Gastroesophageal sphincter (tissue), 4 donors: ENCODE results near the gene FOXJ3. TPM values are rescaled to one million over a fixed set of nuclear protein-coding genes. Genes with fewer than 3 reads are reported as not detected.

Source experiments
- ATAC-seq: fragments of 150-250 bp; one replicate; pipeline ENCODE4 v1.9.1; 2016; ENCODE audit warnings: mild to moderate bottlenecking, moderate library complexity
- H3K27ac ChIP-seq, 4 donors: fragments of 200-600 bp; sonication (generic) in 3 of 4; 1 replicate in 3 of 4; 2 replicates in 1 of 4; pipeline ENCODE4 v1.5.1; 2016 to 2019
- H3K27me3 ChIP-seq: fragments of 200-600 bp; sonication (generic); one replicate; pipeline ENCODE4 v1.5.1; 2019
- H3K36me3 ChIP-seq, 2 donors: fragments of 200-600 bp; sonication (generic); one replicate each; pipeline ENCODE4 v1.5.1; 2019; ENCODE audit warnings: control low read depth in 1 of 2
- H3K4me1 ChIP-seq, 3 donors: fragments of 200-600 bp; sonication (generic); 1 replicate in 2 of 3; 2 replicates in 1 of 3; pipeline ENCODE4 v1.5.1; 2016 to 2019; ENCODE audit warnings: control low read depth in 2 of 3
- H3K4me3 ChIP-seq, 2 donors: fragments of 200-600 bp; sonication (generic); one replicate each; pipeline ENCODE4 v1.5.1; 2019; ENCODE audit warnings: mild to moderate bottlenecking in 1 of 2, moderate library complexity in 1 of 2
- H3K9me3 ChIP-seq, 3 donors: fragments of 200-600 bp; sonication (generic); one replicate each; pipeline ENCODE4 v1.5.1; 2017 to 2019; ENCODE audit warnings: control low read depth in 2 of 3
- CTCF ChIP-seq, 4 experiments: fragments of 200-600 bp in 2 of 4; fragments of 450-650 bp in 2 of 4; sonication (generic) in 1 of 4; IDR thresholded peaks; one replicate each; pipeline ENCODE4 v1.5.1; 2017 to 2019; ENCODE audit warnings: antibody characterized with exemption in 4 of 4, mild to moderate bottlenecking in 2 of 4, moderate library complexity in 2 of 4
- EP300 ChIP-seq: sonication (generic); formaldehyde crosslinking; IDR thresholded peaks from one replicate; pipeline ENCODE4 v1.6.1; 2017; ENCODE audit warnings: antibody characterized with exemption, mild to moderate bottlenecking
- POLR2A ChIP-seq, 2 donors: fragments of 450-650 bp; IDR thresholded peaks; one replicate each; pipeline ENCODE4 v1.6.1; 2017; ENCODE audit warnings: antibody characterized with exemption in 2 of 2, mild to moderate bottlenecking in 2 of 2, moderate library complexity in 1 of 2
- POLR2AphosphoS5 ChIP-seq: sonication (generic); formaldehyde crosslinking; IDR thresholded peaks from one replicate; pipeline ENCODE4 v1.6.1; 2017; ENCODE audit warnings: antibody characterized with exemption
- WGBS, 2 donors: methylation state at CpG; one replicate each; pipeline ENCODE4 v1.1.5; 2018; ENCODE audit warnings: low coverage in 1 of 2; 5-methylcytosine and 5-hydroxymethylcytosine counted together
- total RNA-seq, 4 donors: library from RNA; depleted of rRNA; stranded (reverse); fragments of >200 nt; gene quantifications; one replicate each; pipeline ENCODE4 v1.1.0, GENCODE V29; 2016

FOXJ3 gene
- total RNA-seq, 4 donors from 2014 or later = 36.3 to 57.1 (median 41.4) TPM

- TF ChIP-seq POLR2A (IDR thresholded peaks at IDR 0.05) = no peak
- TF ChIP-seq EP300 = no peak
- TF ChIP-seq CTCF (IDR thresholded peaks at IDR 0.05) = no peak
- peaks cover 7 to 48% (median 10%) of the 10 kb centered on the region in 3 donors for H3K4me1 ChIP-seq
- no peak overlapping the region for H3K4me3 ChIP-seq
- H3K36me3 ChIP-seq = peaks cover 0 to 6% of the 10 kb centered on the region in 2 donors
- H3K9me3 ChIP-seq = no peaks in the 10 kb centered on the region
- 77 to 79% methylated on average over 4 of the region's 4 CpGs for WGBS, 2 donors
- no peak for ATAC-seq
- H3K27ac ChIP-seq = no peak overlapping the region
- no peaks in the 10 kb centered on the region for H3K27me3 ChIP-seq
These were observed 70.4 kb downstream of the FOXJ3 start for GRCh38 chr1:42264511-42265190.

- no peaks in the 10 kb centered on the region for H3K27me3 ChIP-seq
- no peak overlapping the region for H3K27ac ChIP-seq
- no peak overlapping the region for H3K4me3 ChIP-seq
- H3K36me3 ChIP-seq = peaks cover 0 to 6% of the 10 kb centered on the region in 2 donors
- TF ChIP-seq CTCF (IDR thresholded peaks at IDR 0.05) = peak in 1 of 4 experiments; percentile 7
- TF ChIP-seq EP300 = no peak
- ATAC-seq = no peak
- peaks cover 15 to 56% (median 15%) of the 10 kb centered on the region in 3 donors for H3K4me1 ChIP-seq
- H3K9me3 ChIP-seq = no peaks in the 10 kb centered on the region
These were observed 72.0 kb downstream of the FOXJ3 start for GRCh38 chr1:42263019-42263418.

GRCh38 chr1:42260376-42261070 lies 74.5 kb downstream of the FOXJ3 start:
- WGBS, 2 donors = 75 to 100% methylated on average over 1 of the region's 1 CpG
- Histone ChIP-seq H3K9me3 (no peaks in the 10 kb centered on the region), H3K36me3 (peaks cover 0 to 6% of the 10 kb centered on the region in 2 donors), H3K27ac (peak overlapping the region in 1 of 4 donors; percentile 38), H3K4me3 (no peak overlapping the region), H3K27me3 (no peaks in the 10 kb centered on the region), H3K4me1 (peaks cover 10 to 39% (median 11%) of the 10 kb centered on the region in 3 donors)
- ATAC-seq = no peak
- no peak for TF ChIP-seq POLR2A (IDR thresholded peaks at IDR 0.05)
- no peak for TF ChIP-seq CTCF (IDR thresholded peaks at IDR 0.05)
- no peak for TF ChIP-seq POLR2AphosphoS5
- no peak for TF ChIP-seq EP300

- TF ChIP-seq EP300 (no peak), POLR2AphosphoS5 (no peak), POLR2A (IDR thresholded peaks at IDR 0.05) (no peak), CTCF (IDR thresholded peaks at IDR 0.05) (no peak)
- peak overlapping the region in 1 of 4 donors; percentile 38 for H3K27ac ChIP-seq
- H3K9me3 ChIP-seq = no peaks in the 10 kb centered on the region
- ATAC-seq = no peak
- no peak overlapping the region for H3K4me3 ChIP-seq
- H3K27me3 ChIP-seq = no peaks in the 10 kb centered on the region
- H3K4me1 ChIP-seq = peaks cover 10 to 39% (median 11%) of the 10 kb centered on the region in 3 donors
- 18% methylated on average over 4 of the region's 4 CpGs for WGBS, 2 donors
- peaks cover 0 to 2% of the 10 kb centered on the region in 2 donors for H3K36me3 ChIP-seq
These were observed 75.3 kb downstream of the FOXJ3 start for GRCh38 chr1:42259739-42260064.
